CD8-positive, alpha-beta memory T cell (primary cell): ENCODE data around the gene CORO1C. TPM values are rescaled to one million over a fixed set of nuclear protein-coding genes. Genes with fewer than 3 reads are reported as not detected.

ENCODE experiments used
- CTCF ChIA-PET: fragments of 350-600 bp; sonication (Branson Sonifier 250); formaldehyde crosslinking; loops from one replicate; lab custom pipeline; 2021; ENCODE audit warnings: antibody characterized with exemption; lab: Charles Lee
- POLR2A ChIA-PET: fragments of 350-600 bp; sonication (Branson Sonifier 250); formaldehyde crosslinking; loops from one replicate; lab custom pipeline; 2021; ENCODE audit warnings: antibody characterized with exemption; lab: Charles Lee
- DNase-seq, 5 donors: peaks; one replicate each; pipeline versions ENCODE4 v3.0.0 to v3.0.0-alpha.2; 2020 to 2022; ENCODE audit warnings: mixed read lengths in 1 of 5
- H3K27ac ChIP-seq: one replicate; pipeline ENCODE4 v1.7.0; 2013; ENCODE audit warnings: low read depth, mild to moderate bottlenecking, low read length, moderate library complexity
- H3K27me3 ChIP-seq: 2 replicates; pipeline ENCODE4 v1.7.0; 2013; ENCODE audit warnings: low read length, mild to moderate bottlenecking; ENCODE audit not compliant: insufficient read depth, poor library complexity, severe bottlenecking
- H3K36me3 ChIP-seq: 2 replicates; pipeline ENCODE4 v1.7.0; 2013; ENCODE audit warnings: mild to moderate bottlenecking, low read length, moderate library complexity; ENCODE audit not compliant: insufficient read depth
- H3K4me1 ChIP-seq: 2 replicates; pipeline ENCODE4 v1.7.0; 2013; ENCODE audit warnings: mild to moderate bottlenecking, low read length, moderate library complexity; ENCODE audit not compliant: insufficient read depth
- H3K4me3 ChIP-seq: 2 replicates; pipeline ENCODE4 v1.7.0; 2013; ENCODE audit warnings: mild to moderate bottlenecking, low read length
- H3K9me3 ChIP-seq: 2 replicates; pipeline ENCODE4 v1.7.0; 2013; ENCODE audit warnings: mild to moderate bottlenecking, low read length
- H3K27ac Mint-ChIP-seq, 8 donors: one replicate each; pipeline ENCODE4 v1.8.0; 2020 to 2021; ENCODE audit warnings: mixed read lengths in 8 of 8, mild to moderate bottlenecking in 6 of 8, inconsistent platforms in 3 of 8, moderate library complexity in 3 of 8
- H3K27me3 Mint-ChIP-seq, 2 donors: one replicate each; pipeline ENCODE4 v1.8.0; 2020 to 2021; ENCODE audit warnings: mixed read lengths in 2 of 2, mild to moderate bottlenecking in 1 of 2, moderate library complexity in 1 of 2
- H3K36me3 Mint-ChIP-seq, 3 donors: one replicate each; pipeline ENCODE4 v1.8.0; 2020 to 2021; ENCODE audit warnings: mixed read lengths in 3 of 3, inconsistent platforms in 1 of 3, mild to moderate bottlenecking in 1 of 3
- H3K4me1 Mint-ChIP-seq, 3 donors: one replicate each; pipeline ENCODE4 v1.8.0; 2020 to 2021; ENCODE audit warnings: mixed read lengths in 3 of 3, inconsistent platforms in 1 of 3, mild to moderate bottlenecking in 1 of 3
- H3K4me3 Mint-ChIP-seq, 7 donors: one replicate each; pipeline ENCODE4 v1.8.0; 2020 to 2021; ENCODE audit warnings: mixed read lengths in 7 of 7, mild to moderate bottlenecking in 6 of 7, moderate library complexity in 4 of 7, inconsistent platforms in 2 of 7
- H3K9me3 Mint-ChIP-seq, 5 donors: one replicate each; pipeline ENCODE4 v1.8.0; 2020 to 2022; ENCODE audit warnings: mixed read lengths in 5 of 5, mild to moderate bottlenecking in 3 of 5, moderate library complexity in 2 of 5, inconsistent platforms in 1 of 5
- polyA plus RNA-seq: library from polyadenylated mRNA; unstranded; fragments of 300-500 nt; fragmentation: Illumina TruSeq; gene quantifications from one replicate; pipeline ENCODE4 v1.2.3, GENCODE V29; 2021
- total RNA-seq, 2 experiments: library from RNA; stranded (reverse); gene quantifications; one replicate each; pipeline ENCODE4 v1.2.3, GENCODE V29; 2021

Gene CORO1C
- total and polyA plus RNA-seq, 3 experiments from 2014 or later, result 10.5 to 49.1 (median 45.8) TPM

- CTCF ChIA-PET, result no interaction called here
- Histone ChIP-seq H3K9me3 (no peaks in the 10 kb centered on the region), H3K36me3 (no peaks in the 10 kb centered on the region), H3K27ac (no peak overlapping the region), H3K4me1 (peaks cover 6% of the 10 kb centered on the region), H3K4me3 (no peak overlapping the region), H3K27me3 (no peaks in the 10 kb centered on the region)
- no peak overlapping the region for H3K27ac Mint-ChIP-seq
- no peak overlapping the region for H3K4me3 Mint-ChIP-seq
- H3K27me3 Mint-ChIP-seq, result peaks cover 0 to 5% of the 10 kb centered on the region in 2 donors
- DNase-seq, result no peak
- POLR2A ChIA-PET, result no interaction called here
- no peaks in the 10 kb centered on the region for H3K9me3 Mint-ChIP-seq
- H3K36me3 Mint-ChIP-seq, result peaks cover 0 to 6% (median 0%) of the 10 kb centered on the region in 3 donors
- H3K4me1 Mint-ChIP-seq, result peaks cover 29 to 52% (median 37%) of the 10 kb centered on the region in 3 donors
Observed at GRCh38 chr12:108727161-108727560, 4.2 kb downstream of the CORO1C start.

GRCh38 chr12:108724890-108725151 is 6.5 kb downstream of the CORO1C start:
- Histone ChIP-seq H3K36me3 (no peaks in the 10 kb centered on the region), H3K27me3 (no peaks in the 10 kb centered on the region), H3K4me1 (no peaks in the 10 kb centered on the region), H3K27ac (no peak overlapping the region), H3K9me3 (no peaks in the 10 kb centered on the region), H3K4me3 (no peak overlapping the region)
- DNase-seq, result no peak
- ChIA-PET POLR2A (no interaction called here), CTCF (no interaction called here)
- Mint-ChIP-seq H3K4me1 (peaks cover 20 to 39% (median 24%) of the 10 kb centered on the region in 3 donors), H3K9me3 (no peaks in the 10 kb centered on the region), H3K27me3 (peaks cover 0 to 3% of the 10 kb centered on the region in 2 donors), H3K36me3 (no peaks in the 10 kb centered on the region), H3K27ac (peak overlapping the region in 6 of 8 donors; percentile 3 to 72 (median 25)), H3K4me3 (peak overlapping the region in 1 of 7 donors; percentile 11)

GRCh38 chr12:108724054-108724889 is 7.0 kb downstream of the CORO1C start:
- no peaks in the 10 kb centered on the region for H3K27me3 ChIP-seq
- no peaks in the 10 kb centered on the region for H3K9me3 ChIP-seq
- Mint-ChIP-seq H3K27me3 (peaks cover 0 to 3% of the 10 kb centered on the region in 2 donors), H3K4me3 (peak overlapping the region in 1 of 7 donors; percentile 11), H3K36me3 (no peaks in the 10 kb centered on the region), H3K4me1 (peaks cover 18 to 34% (median 19%) of the 10 kb centered on the region in 3 donors), H3K9me3 (no peaks in the 10 kb centered on the region), H3K27ac (peak overlapping the region in 3 of 8 donors; percentile 4 to 83 (median 20))
- no peak overlapping the region for H3K4me3 ChIP-seq
- no peak for DNase-seq
- H3K36me3 ChIP-seq, result no peaks in the 10 kb centered on the region
- no peaks in the 10 kb centered on the region for H3K4me1 ChIP-seq
- ChIA-PET POLR2A (no interaction called here), CTCF (interaction anchor here (1.8 kb wide), 1 partner anchor 59 kb away, joined by 5 read pairs; no protein-coding TSS in a partner anchor)
- no peak overlapping the region for H3K27ac ChIP-seq

- H3K27me3 Mint-ChIP-seq, result peaks cover 0 to 3% of the 10 kb centered on the region in 2 donors
- H3K4me1 Mint-ChIP-seq, result peaks cover 13 to 28% (median 19%) of the 10 kb centered on the region in 3 donors
- ChIA-PET CTCF (interaction anchor here (1.8 kb wide), 1 partner anchor 58 kb away, joined by 5 read pairs; no protein-coding TSS in a partner anchor), POLR2A (no interaction called here)
- H3K27ac Mint-ChIP-seq, result peak overlapping the region in 2 of 8 donors; percentile 2 to 48
- H3K27ac ChIP-seq, result no peak overlapping the region
- no peaks in the 10 kb centered on the region for H3K4me1 ChIP-seq
- H3K4me3 Mint-ChIP-seq, result no peak overlapping the region
- H3K36me3 ChIP-seq, result no peaks in the 10 kb centered on the region
- no peak overlapping the region for H3K4me3 ChIP-seq
- H3K9me3 ChIP-seq, result no peaks in the 10 kb centered on the region
- no peaks in the 10 kb centered on the region for H3K36me3 Mint-ChIP-seq
- no peak for DNase-seq
- H3K9me3 Mint-ChIP-seq, result no peaks in the 10 kb centered on the region
- no peaks in the 10 kb centered on the region for H3K27me3 ChIP-seq
Observed at GRCh38 chr12:108722992-108723766, 8.1 kb downstream of the CORO1C start.

- Histone ChIP-seq H3K4me1 (no peaks in the 10 kb centered on the region), H3K27me3 (no peaks in the 10 kb centered on the region), H3K36me3 (no peaks in the 10 kb centered on the region), H3K9me3 (no peaks in the 10 kb centered on the region), H3K27ac (no peak overlapping the region), H3K4me3 (no peak overlapping the region)
- Mint-ChIP-seq H3K27me3 (peaks cover 0 to 3% of the 10 kb centered on the region in 2 donors), H3K4me3 (no peak overlapping the region), H3K9me3 (no peaks in the 10 kb centered on the region), H3K4me1 (peaks cover 13 to 28% (median 19%) of the 10 kb centered on the region in 3 donors), H3K36me3 (no peaks in the 10 kb centered on the region), H3K27ac (peak overlapping the region in 1 of 8 donors; percentile 8)
- no peak for DNase-seq
- ChIA-PET CTCF (interaction anchor here (1.2 to 1.8 kb wide), 2 partner anchors 57 to 104 kb away, joined by 3 to 5 read pairs; no protein-coding TSS in a partner anchor), POLR2A (no interaction called here)
Observed at GRCh38 chr12:108722463-108722862, 8.9 kb downstream of the CORO1C start.

GRCh38 chr12:108721824-108722223 is 9.5 kb downstream of the CORO1C start:
- no peaks in the 10 kb centered on the region for H3K9me3 Mint-ChIP-seq
- H3K36me3 Mint-ChIP-seq, result peaks cover 0 to 2% (median 1%) of the 10 kb centered on the region in 3 donors
- no peak overlapping the region for H3K4me3 Mint-ChIP-seq
- Histone ChIP-seq H3K4me3 (no peak overlapping the region), H3K27me3 (no peaks in the 10 kb centered on the region), H3K27ac (no peak overlapping the region), H3K4me1 (no peaks in the 10 kb centered on the region), H3K36me3 (no peaks in the 10 kb centered on the region), H3K9me3 (no peaks in the 10 kb centered on the region)
- peaks cover 13 to 28% (median 21%) of the 10 kb centered on the region in 3 donors for H3K4me1 Mint-ChIP-seq
- peak overlapping the region in 1 of 8 donors; percentile 8 for H3K27ac Mint-ChIP-seq
- ChIA-PET CTCF (interaction anchor here (1.0 to 1.2 kb wide), 2 partner anchors 41 to 104 kb away, joined by 3 read pairs; no protein-coding TSS in a partner anchor), POLR2A (no interaction called here)
- H3K27me3 Mint-ChIP-seq, result peaks cover 0 to 3% of the 10 kb centered on the region in 2 donors
- no peak for DNase-seq

GRCh38 chr12:108720757-108721514 is 10.4 kb downstream of the CORO1C start:
- H3K36me3 Mint-ChIP-seq, result peaks cover 0 to 3% (median 2%) of the 10 kb centered on the region in 3 donors
- H3K9me3 Mint-ChIP-seq, result no peaks in the 10 kb centered on the region
- H3K4me1 Mint-ChIP-seq, result peaks cover 13 to 28% (median 23%) of the 10 kb centered on the region in 3 donors
- CTCF ChIA-PET, result interaction anchor here (1.0 kb wide), 1 partner anchor 40 kb away, joined by 3 read pairs; no protein-coding TSS in a partner anchor
- H3K27ac Mint-ChIP-seq, result peak overlapping the region in 1 of 8 donors; percentile 76
- H3K27me3 ChIP-seq, result no peaks in the 10 kb centered on the region
- DNase-seq, result no peak
- H3K4me3 Mint-ChIP-seq, result no peak overlapping the region
- no peaks in the 10 kb centered on the region for H3K9me3 ChIP-seq
- peaks cover 0 to 3% of the 10 kb centered on the region in 2 donors for H3K27me3 Mint-ChIP-seq
- no peak overlapping the region for H3K27ac ChIP-seq
- H3K4me1 ChIP-seq, result no peaks in the 10 kb centered on the region
- no peaks in the 10 kb centered on the region for H3K36me3 ChIP-seq
- POLR2A ChIA-PET, result no interaction called here
- no peak overlapping the region for H3K4me3 ChIP-seq
